ENCODE data around the gene NTRK2. TPM values are rescaled to one million over a fixed set of nuclear protein-coding genes. Genes with fewer than 3 reads are reported as not detected.

The NTRK2 gene
- total RNA-seq, 5 donors from 2014 or later (not counting 1 experiment from before 2014, with no cell fraction given) = 0.05 to 0.39 (median 0.12) TPM; not detected in 1

DNA sequence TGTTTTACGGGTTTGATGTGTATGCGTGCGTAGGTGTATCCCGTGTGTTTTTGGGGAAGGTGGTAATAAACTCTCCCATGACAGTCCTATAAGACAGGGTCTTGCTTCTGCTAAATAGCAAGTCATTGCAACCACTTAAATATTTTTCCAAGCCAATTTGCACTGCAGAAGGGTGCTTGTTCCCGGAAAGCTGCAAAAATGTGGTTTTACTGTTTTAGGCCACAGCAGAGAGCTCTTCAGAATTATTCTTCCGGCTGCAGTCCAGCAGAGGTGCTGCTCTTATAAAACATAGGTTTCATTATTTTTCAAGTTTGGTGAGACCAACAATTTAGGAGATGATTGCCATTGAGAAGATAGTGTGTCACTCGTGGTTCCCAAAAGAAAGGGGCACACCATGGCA is 192.8 kb downstream of the NTRK2 start:
- no peaks in the 10 kb centered on the region for H3K36me3 ChIP-seq (ENCODE audit: control insufficient read depth in 2 of 2, extremely low read depth in 1 of 2, insufficient read depth in 1 of 2, low read length in 1 of 2)
- Mint-ChIP-seq H3K9me3 (peaks cover 0 to 4% (median 0%) of the 10 kb centered on the region in 3 donors), H3K4me3 (no peak overlapping the region), H3K4me1 (no peaks in the 10 kb centered on the region), H3K27me3 (peaks cover 2 to 3% of the 10 kb centered on the region in 2 donors), H3K27ac (no peak overlapping the region), H3K36me3 (no peaks in the 10 kb centered on the region)
- CTCF ChIA-PET = no interaction called here
- no peaks in the 10 kb centered on the region for H3K4me1 ChIP-seq (ENCODE audit: control insufficient read depth in 1 of 2, extremely low read depth in 1 of 2, insufficient read depth in 2 of 2, low read length in 2 of 2)
- POLR2A ChIA-PET = no interaction called here
- 76% methylated on average over 3 of the region's 7 CpGs for WGBS (ENCODE audit: insufficient coverage)
- H3K27me3 ChIP-seq (replicated peaks in 1 of 2; ENCODE audit: control insufficient read depth in 2 of 2, extremely low read depth in 1 of 2, insufficient read depth in 2 of 2, low read length in 1 of 2) = no peaks in the 10 kb centered on the region
- H3K4me3 ChIP-seq (ENCODE audit: control insufficient read depth in 1 of 2, extremely low read depth in 1 of 2, low read length in 1 of 2) = no peak overlapping the region
- no peak overlapping the region for H3K27ac ChIP-seq (ENCODE audit: low read length)
- DNase-seq (no peak), ATAC-seq (replicated peaks in 1 of 4) (no peak)
- no peaks in the 10 kb centered on the region for H3K9me3 ChIP-seq

DNA sequence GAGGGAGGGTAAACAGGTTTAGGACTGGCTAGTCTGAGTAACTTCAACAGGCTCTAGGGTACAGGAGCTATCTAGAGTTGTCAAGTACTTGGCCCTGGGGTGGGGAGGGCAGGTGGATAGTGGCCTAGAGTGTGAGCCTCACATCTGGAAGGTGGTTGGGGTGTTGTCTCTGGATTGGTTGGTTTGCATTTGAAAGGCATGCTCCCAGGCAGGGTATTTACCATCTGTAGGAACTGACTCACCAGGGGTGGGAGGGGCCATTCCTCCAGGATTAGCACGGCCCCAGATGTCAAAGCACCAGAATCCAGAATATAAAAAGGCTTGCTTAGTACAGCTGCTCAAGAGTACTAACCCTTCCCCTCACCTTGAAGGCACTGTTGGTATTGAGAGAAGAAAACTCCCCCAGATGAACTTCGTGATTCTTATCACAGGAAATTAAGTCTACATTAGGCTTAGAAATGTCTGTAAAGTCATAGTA is 193.3 kb downstream of the NTRK2 start:
- no peaks in the 10 kb centered on the region for H3K36me3 Mint-ChIP-seq
- H3K4me1 Mint-ChIP-seq = no peaks in the 10 kb centered on the region
- H3K27me3 Mint-ChIP-seq = peaks cover 2 to 3% of the 10 kb centered on the region in 2 donors
- Histone ChIP-seq H3K4me1 (ENCODE audit: control insufficient read depth in 1 of 2, extremely low read depth in 1 of 2, insufficient read depth in 2 of 2, low read length in 2 of 2) (no peaks in the 10 kb centered on the region), H3K36me3 (ENCODE audit: control insufficient read depth in 2 of 2, extremely low read depth in 1 of 2, insufficient read depth in 1 of 2, low read length in 1 of 2) (no peaks in the 10 kb centered on the region), H3K4me3 (ENCODE audit: control insufficient read depth in 1 of 2, extremely low read depth in 1 of 2, low read length in 1 of 2) (no peak overlapping the region), H3K27ac (ENCODE audit: low read length) (no peak overlapping the region), H3K9me3 (no peaks in the 10 kb centered on the region), H3K27me3 (replicated peaks in 1 of 2; ENCODE audit: control insufficient read depth in 2 of 2, extremely low read depth in 1 of 2, insufficient read depth in 2 of 2, low read length in 1 of 2) (no peaks in the 10 kb centered on the region)
- no peak for DNase-seq
- no peak for ATAC-seq (replicated peaks in 1 of 4)
- no CpG with 5 or more reads among the region's 2 CpGs for WGBS (ENCODE audit: insufficient coverage)
- no peak overlapping the region for H3K27ac Mint-ChIP-seq
- no peak overlapping the region for H3K4me3 Mint-ChIP-seq
- CTCF ChIA-PET = no interaction called here
- H3K9me3 Mint-ChIP-seq = peaks cover 0 to 4% (median 0%) of the 10 kb centered on the region in 3 donors
- POLR2A ChIA-PET = no interaction called here

- 88% methylated on average over 2 of the region's 4 CpGs for WGBS (ENCODE audit: insufficient coverage)
- no peaks in the 10 kb centered on the region for H3K36me3 ChIP-seq (ENCODE audit: control insufficient read depth in 2 of 2, extremely low read depth in 1 of 2, insufficient read depth in 1 of 2, low read length in 1 of 2)
Measured at GRCh38 chr9:84863372-84863771, 193.8 kb downstream of the NTRK2 start.

DNA sequence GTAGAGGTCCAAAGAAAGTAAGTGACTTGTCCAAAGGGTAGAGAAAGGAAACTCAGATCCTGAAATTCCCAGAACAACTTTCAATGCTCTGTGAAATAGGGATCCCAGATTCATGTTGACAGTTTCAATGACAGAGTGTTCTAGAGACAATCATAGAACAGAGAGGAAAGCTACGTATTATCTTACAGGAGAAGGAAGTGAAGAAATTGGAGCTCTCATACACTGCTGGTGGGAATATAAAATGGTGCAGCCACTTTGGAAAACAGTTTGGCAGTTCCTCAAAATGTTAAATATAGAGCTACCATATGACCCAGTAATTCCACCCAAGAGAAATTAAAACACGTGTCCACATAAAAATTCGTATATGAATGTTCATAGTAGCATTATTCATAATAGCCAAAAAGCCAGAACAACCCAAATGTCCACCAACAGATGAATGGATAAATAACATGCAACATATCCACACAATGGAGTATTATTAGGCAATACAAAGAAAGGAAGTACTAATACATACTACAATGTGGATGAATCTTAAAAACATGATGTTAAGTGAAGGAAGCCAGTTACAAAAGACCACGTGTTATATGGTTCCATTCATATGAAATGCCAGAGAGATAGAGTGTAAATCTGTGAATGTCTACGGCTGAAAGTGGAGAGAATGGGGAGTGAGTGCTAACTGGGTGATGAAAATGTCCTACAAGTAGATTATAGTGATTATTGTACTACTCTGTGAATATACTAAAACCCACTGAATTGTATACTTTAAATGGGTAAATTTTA is 197.1 kb downstream of the NTRK2 start:
- Mint-ChIP-seq H3K9me3 (no peaks in the 10 kb centered on the region), H3K27ac (no peak overlapping the region), H3K36me3 (no peaks in the 10 kb centered on the region), H3K4me3 (no peak overlapping the region), H3K4me1 (no peaks in the 10 kb centered on the region), H3K27me3 (peaks cover 0 to 2% of the 10 kb centered on the region in 2 donors)
- H3K27ac ChIP-seq (ENCODE audit: low read length) = no peak overlapping the region
- ATAC-seq (replicated peaks in 1 of 4) (no peak), DNase-seq (no peak)
- no peaks in the 10 kb centered on the region for H3K9me3 ChIP-seq
- H3K4me3 ChIP-seq (ENCODE audit: control insufficient read depth in 1 of 2, extremely low read depth in 1 of 2, low read length in 1 of 2) = no peak overlapping the region
- H3K36me3 ChIP-seq (ENCODE audit: control insufficient read depth in 2 of 2, extremely low read depth in 1 of 2, insufficient read depth in 1 of 2, low read length in 1 of 2) = no peaks in the 10 kb centered on the region
- no peaks in the 10 kb centered on the region for H3K27me3 ChIP-seq (replicated peaks in 1 of 2; ENCODE audit: control insufficient read depth in 2 of 2, extremely low read depth in 1 of 2, insufficient read depth in 2 of 2, low read length in 1 of 2)
- WGBS (ENCODE audit: insufficient coverage) = no CpG with 5 or more reads among the region's 5 CpGs
- ChIA-PET CTCF (interaction anchor here in 1 of 2 donors (0.6 kb wide), 1 partner anchor 12 kb away, joined by 3 read pairs; no protein-coding TSS in a partner anchor), POLR2A (no interaction called here)
- H3K4me1 ChIP-seq (ENCODE audit: control insufficient read depth in 1 of 2, extremely low read depth in 1 of 2, insufficient read depth in 2 of 2, low read length in 2 of 2) = no peaks in the 10 kb centered on the region

More at GRCh38 chr9:84863372-84863771, 193.8 kb downstream of the NTRK2 start:
- Mint-ChIP-seq H3K4me3 (no peak overlapping the region), H3K9me3 (peaks cover 0 to 4% (median 0%) of the 10 kb centered on the region in 3 donors), H3K27ac (no peak overlapping the region), H3K36me3 (no peaks in the 10 kb centered on the region), H3K4me1 (no peaks in the 10 kb centered on the region), H3K27me3 (peaks cover 0 to 2% of the 10 kb centered on the region in 2 donors)
- Histone ChIP-seq H3K9me3 (no peaks in the 10 kb centered on the region), H3K27me3 (replicated peaks in 1 of 2; ENCODE audit: control insufficient read depth in 2 of 2, extremely low read depth in 1 of 2, insufficient read depth in 2 of 2, low read length in 1 of 2) (no peaks in the 10 kb centered on the region), H3K4me1 (ENCODE audit: control insufficient read depth in 1 of 2, extremely low read depth in 1 of 2, insufficient read depth in 2 of 2, low read length in 2 of 2) (no peaks in the 10 kb centered on the region), H3K27ac (ENCODE audit: low read length) (no peak overlapping the region), H3K4me3 (ENCODE audit: control insufficient read depth in 1 of 2, extremely low read depth in 1 of 2, low read length in 1 of 2) (no peak overlapping the region)
- ChIA-PET POLR2A (interaction anchor here in 1 of 2 donors (0.5 kb wide), 1 partner anchor 8 kb away, joined by 7 read pairs; no protein-coding TSS in a partner anchor), CTCF (no interaction called here)
- no peak for ATAC-seq (replicated peaks in 1 of 4)
- DNase-seq = no peak

DNA sequence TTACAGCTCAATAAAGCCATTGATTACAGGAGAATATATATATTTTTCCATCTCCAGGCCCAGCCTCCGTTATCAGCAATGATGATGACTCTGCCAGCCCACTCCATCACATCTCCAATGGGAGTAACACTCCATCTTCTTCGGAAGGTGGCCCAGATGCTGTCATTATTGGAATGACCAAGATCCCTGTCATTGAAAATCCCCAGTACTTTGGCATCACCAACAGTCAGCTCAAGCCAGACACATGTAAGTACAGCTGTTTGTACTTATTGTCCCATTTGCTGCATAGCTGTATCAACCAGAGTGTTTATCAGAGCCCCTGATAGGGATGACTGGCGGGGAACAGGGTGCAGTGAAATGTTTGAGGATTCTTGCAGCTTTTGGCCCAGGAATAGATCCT is 197.7 kb downstream of the NTRK2 start:
- Histone ChIP-seq H3K4me1 (ENCODE audit: control insufficient read depth in 1 of 2, extremely low read depth in 1 of 2, insufficient read depth in 2 of 2, low read length in 2 of 2) (no peaks in the 10 kb centered on the region), H3K27ac (ENCODE audit: low read length) (no peak overlapping the region), H3K9me3 (no peaks in the 10 kb centered on the region), H3K4me3 (ENCODE audit: control insufficient read depth in 1 of 2, extremely low read depth in 1 of 2, low read length in 1 of 2) (no peak overlapping the region), H3K36me3 (ENCODE audit: control insufficient read depth in 2 of 2, extremely low read depth in 1 of 2, insufficient read depth in 1 of 2, low read length in 1 of 2) (no peaks in the 10 kb centered on the region), H3K27me3 (replicated peaks in 1 of 2; ENCODE audit: control insufficient read depth in 2 of 2, extremely low read depth in 1 of 2, insufficient read depth in 2 of 2, low read length in 1 of 2) (no peaks in the 10 kb centered on the region)
- ChIA-PET CTCF (interaction anchor here in 1 of 2 donors (0.6 kb wide), 1 partner anchor 13 kb away, joined by 3 read pairs; no protein-coding TSS in a partner anchor), POLR2A (no interaction called here)
- H3K4me3 Mint-ChIP-seq = no peak overlapping the region
- no peaks in the 10 kb centered on the region for H3K9me3 Mint-ChIP-seq
- no peak for DNase-seq
- WGBS (ENCODE audit: insufficient coverage) = 83% methylated on average over 2 of the region's 3 CpGs
- H3K36me3 Mint-ChIP-seq = no peaks in the 10 kb centered on the region
- peaks cover 0 to 2% of the 10 kb centered on the region in 2 donors for H3K27me3 Mint-ChIP-seq
- ATAC-seq (replicated peaks in 1 of 4) = no peak
- no peaks in the 10 kb centered on the region for H3K4me1 Mint-ChIP-seq
- H3K27ac Mint-ChIP-seq = no peak overlapping the region

GRCh38 chr9:84869091-84869490 is 199.6 kb downstream of the NTRK2 start:
- H3K9me3 Mint-ChIP-seq = no peaks in the 10 kb centered on the region
- H3K27ac ChIP-seq (ENCODE audit: low read length) = no peak overlapping the region
- H3K27me3 ChIP-seq (replicated peaks in 1 of 2; ENCODE audit: control insufficient read depth in 2 of 2, extremely low read depth in 1 of 2, insufficient read depth in 2 of 2, low read length in 1 of 2) = no peaks in the 10 kb centered on the region
- WGBS (ENCODE audit: insufficient coverage) = 80% methylated on average over 2 of the region's 2 CpGs
- H3K36me3 ChIP-seq (ENCODE audit: control insufficient read depth in 2 of 2, extremely low read depth in 1 of 2, insufficient read depth in 1 of 2, low read length in 1 of 2) = no peaks in the 10 kb centered on the region
- no peak for DNase-seq
- no peaks in the 10 kb centered on the region for H3K27me3 Mint-ChIP-seq
- no peaks in the 10 kb centered on the region for H3K9me3 ChIP-seq
- H3K4me3 Mint-ChIP-seq = no peak overlapping the region
- ATAC-seq (replicated peaks in 1 of 4) = no peak
- peaks cover 0 to under 1% (median 0%) of the 10 kb centered on the region in 3 donors for H3K4me1 Mint-ChIP-seq
- CTCF ChIA-PET = no interaction called here
- no peak overlapping the region for H3K27ac Mint-ChIP-seq
- POLR2A ChIA-PET = interaction anchor here in 1 of 2 donors (0.6 kb wide), 1 partner anchor 70 kb away, joined by 5 read pairs; no protein-coding TSS in a partner anchor
- no peaks in the 10 kb centered on the region for H3K36me3 Mint-ChIP-seq
- H3K4me1 ChIP-seq (ENCODE audit: control insufficient read depth in 1 of 2, extremely low read depth in 1 of 2, insufficient read depth in 2 of 2, low read length in 2 of 2) = no peaks in the 10 kb centered on the region
- H3K4me3 ChIP-seq (ENCODE audit: control insufficient read depth in 1 of 2, extremely low read depth in 1 of 2, low read length in 1 of 2) = no peak overlapping the region
